Measurements from ENCODE around the gene TSEN54.

The TSEN54 gene

DNA sequence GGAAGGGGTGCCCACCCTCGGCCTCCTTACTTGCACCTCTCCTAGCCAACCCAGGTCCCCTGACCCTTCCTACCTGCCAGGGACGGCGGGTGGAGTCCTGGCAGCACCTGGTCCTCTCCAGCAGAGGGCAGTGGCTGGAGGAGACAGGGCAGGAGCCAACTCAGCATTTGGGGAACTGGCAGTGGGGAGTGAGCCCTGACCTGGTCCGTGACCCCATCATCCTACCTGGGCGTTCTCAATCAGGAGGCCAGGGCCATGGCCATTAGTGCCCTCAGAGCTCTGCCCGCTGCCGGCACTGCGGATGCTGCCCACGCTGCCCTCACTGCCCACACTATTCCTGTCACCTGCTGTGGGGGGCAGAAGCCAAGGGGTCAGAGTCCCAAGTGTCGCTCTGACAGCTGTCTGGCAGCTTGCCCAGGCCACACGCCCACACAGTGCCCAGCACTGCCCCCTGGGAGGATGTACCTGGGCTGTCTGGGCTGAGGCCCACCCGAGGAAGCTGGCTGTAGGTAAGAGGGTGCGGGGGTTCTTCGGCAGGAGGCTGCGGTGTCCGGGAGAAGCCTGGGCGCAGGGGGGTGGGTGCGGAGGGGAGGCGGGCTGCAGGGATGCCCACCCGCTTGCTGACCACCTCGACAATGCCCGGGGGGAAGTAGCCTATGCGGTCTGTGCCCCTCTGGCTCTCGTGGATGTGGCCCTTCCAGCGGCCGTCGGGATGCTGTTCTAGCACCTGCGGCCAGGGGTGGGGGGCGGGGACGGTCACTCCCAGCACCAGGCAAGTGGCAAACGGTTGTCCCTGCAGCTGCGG, 11.8 kb upstream of the TSEN54 start:
- no peaks in the 10 kb centered on the region for H3K27me3 Mint-ChIP-seq
- no peaks in the 10 kb centered on the region for H3K4me1 Mint-ChIP-seq
- H3K4me3 Mint-ChIP-seq, result no peak overlapping the region
- peak; percentile 39 for DNase-seq
- peak; percentile 26 for ATAC-seq
- no peaks in the 10 kb centered on the region for H3K36me3 Mint-ChIP-seq (ENCODE audit: low read depth)
- H3K27ac Mint-ChIP-seq, result no peak overlapping the region
- H3K9me3 Mint-ChIP-seq, result no peaks in the 10 kb centered on the region

DNA sequence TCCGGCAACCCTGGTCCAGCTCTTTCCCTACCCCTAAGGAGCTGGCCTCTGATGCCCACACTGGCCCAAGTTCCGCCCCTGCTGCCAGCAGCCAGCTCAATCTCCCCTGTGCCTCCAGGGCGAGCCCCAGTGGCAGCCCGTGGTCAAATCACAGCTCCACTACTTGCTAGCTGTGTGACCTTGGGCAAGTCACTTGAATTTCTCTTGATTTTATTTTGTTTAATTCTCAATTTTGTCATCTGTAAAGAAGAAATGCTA, 11.2 kb upstream of the TSEN54 start:
- no peak for DNase-seq
- ATAC-seq, result no peak
- Mint-ChIP-seq H3K27me3 (no peaks in the 10 kb centered on the region), H3K9me3 (no peaks in the 10 kb centered on the region), H3K27ac (no peak overlapping the region), H3K36me3 (ENCODE audit: low read depth) (no peaks in the 10 kb centered on the region), H3K4me1 (no peaks in the 10 kb centered on the region), H3K4me3 (no peak overlapping the region)

DNA sequence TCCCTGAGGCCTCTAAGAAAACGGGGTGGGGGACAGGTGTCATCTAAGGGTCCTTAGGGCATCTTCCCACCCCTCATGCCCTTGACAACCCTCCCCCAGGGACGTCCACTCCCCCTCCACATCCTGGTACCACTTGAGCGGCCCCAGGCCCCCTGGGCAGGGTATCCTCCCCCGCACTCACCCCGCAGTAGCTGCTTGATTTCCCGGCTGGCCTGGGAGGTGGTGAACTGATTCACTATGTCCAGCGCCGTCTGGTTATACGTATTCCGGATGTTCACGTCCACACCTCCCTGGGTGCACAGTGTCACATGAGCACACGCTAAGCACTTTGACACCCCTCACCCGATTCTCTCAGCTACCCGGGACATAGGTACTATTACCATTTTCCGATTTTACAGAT, 10.7 kb upstream of the TSEN54 start:
- Mint-ChIP-seq H3K9me3 (no peaks in the 10 kb centered on the region), H3K4me1 (no peaks in the 10 kb centered on the region), H3K27ac (no peak overlapping the region), H3K4me3 (no peak overlapping the region), H3K27me3 (no peaks in the 10 kb centered on the region), H3K36me3 (ENCODE audit: low read depth) (no peaks in the 10 kb centered on the region)
- no peak for DNase-seq
- no peak for ATAC-seq

DNA sequence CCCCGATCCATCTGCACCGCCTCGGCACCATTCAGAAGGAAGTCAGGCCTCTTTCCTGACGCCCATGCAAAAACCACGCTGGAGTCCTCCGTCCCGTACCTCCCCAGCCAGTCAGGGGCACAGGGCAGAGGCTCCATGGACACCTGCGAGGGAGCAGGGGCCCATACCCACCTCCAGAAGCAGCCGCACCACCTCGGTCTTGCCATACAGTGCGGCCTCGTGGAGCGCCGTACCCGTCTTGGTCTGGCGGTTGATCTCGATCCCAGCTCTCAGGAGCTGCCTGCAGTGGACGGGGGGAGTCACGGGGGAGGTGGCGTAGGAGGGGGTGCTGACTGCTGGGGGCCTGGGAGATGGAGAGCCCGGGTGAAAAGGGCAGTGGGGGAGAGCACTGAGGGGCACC, 10.2 kb upstream of the TSEN54 start:
- H3K4me3 Mint-ChIP-seq, result no peak overlapping the region
- no peaks in the 10 kb centered on the region for H3K27me3 Mint-ChIP-seq
- no peaks in the 10 kb centered on the region for H3K36me3 Mint-ChIP-seq (ENCODE audit: low read depth)
- H3K4me1 Mint-ChIP-seq, result no peaks in the 10 kb centered on the region
- H3K9me3 Mint-ChIP-seq, result no peaks in the 10 kb centered on the region
- no peak overlapping the region for H3K27ac Mint-ChIP-seq
- no peak for DNase-seq
- ATAC-seq, result no peak

DNA sequence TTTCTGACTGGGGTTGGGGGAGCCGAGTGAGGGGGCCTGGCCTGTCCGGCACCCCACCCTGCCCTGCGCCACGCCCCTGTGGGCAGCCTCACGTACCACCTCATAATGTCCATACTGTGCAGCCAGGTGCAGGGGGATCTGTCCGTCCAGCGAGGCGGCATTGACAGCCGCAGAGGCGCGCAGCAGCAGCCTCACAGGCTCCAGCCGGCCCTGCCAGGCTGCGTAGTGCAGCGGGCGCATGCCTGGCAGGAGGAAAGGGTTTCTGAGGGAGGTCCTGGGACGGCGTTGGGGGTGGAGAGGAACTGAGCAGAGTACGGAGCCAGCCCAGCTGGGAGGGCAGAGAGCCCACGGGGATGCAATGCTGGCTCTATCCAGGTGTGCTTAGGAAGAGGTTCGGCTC, 9.4 kb upstream of the TSEN54 start:
- ATAC-seq, result no peak
- Mint-ChIP-seq H3K9me3 (no peaks in the 10 kb centered on the region), H3K4me3 (no peak overlapping the region), H3K4me1 (no peaks in the 10 kb centered on the region), H3K27ac (no peak overlapping the region), H3K27me3 (no peaks in the 10 kb centered on the region), H3K36me3 (ENCODE audit: low read depth) (no peaks in the 10 kb centered on the region)
- DNase-seq, result no peak

DNA sequence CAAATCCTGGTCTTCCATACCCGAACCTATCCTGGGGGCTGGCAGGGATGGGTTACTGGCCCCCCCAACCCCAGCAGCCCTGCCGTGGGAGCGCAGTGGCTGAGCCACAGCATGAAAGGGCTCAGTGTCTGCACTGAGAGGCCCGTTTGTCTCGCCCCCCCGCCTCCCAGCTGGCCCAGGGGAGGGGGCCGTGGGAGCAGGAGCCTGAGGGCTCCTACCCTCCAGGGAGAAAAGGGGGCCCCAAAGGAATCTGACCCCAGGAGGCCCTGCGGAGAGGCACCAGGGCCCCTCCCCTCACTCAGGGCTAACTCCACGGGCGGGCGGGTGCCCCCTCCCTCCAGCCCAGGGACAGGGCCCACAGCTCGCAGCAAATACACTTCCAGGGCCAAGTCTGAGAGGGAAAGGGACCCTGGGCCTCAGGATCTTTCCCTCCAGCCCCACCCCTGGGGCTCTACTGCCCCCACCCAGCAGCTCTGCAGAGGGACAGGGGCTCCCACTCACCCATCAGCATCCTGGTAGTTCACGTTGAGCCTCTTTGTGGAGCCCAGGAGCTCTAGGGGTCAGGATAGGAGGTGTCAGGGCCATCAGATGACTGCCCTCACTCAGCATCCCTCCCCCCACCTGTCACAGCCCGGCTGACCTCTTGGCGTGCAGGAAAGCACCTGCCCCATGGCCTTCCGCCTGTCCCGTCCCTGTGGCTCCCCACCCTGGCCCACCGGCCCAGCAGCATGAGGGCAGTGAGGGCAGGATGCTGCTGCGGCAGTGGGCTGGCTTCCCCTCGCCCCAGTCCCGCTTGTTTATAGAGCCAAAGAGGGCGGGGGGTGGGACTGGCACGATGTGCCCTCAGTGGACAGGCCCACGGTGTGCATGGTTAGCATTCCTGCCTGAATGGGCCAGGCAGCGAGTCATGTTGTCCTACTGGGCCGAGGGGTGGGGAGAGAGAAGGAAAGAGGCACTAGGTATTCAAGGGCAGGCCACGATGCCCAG, 8.3 kb upstream of the TSEN54 start:
- DNase-seq (no peak), ATAC-seq (no peak)
- Mint-ChIP-seq H3K9me3 (no peaks in the 10 kb centered on the region), H3K27ac (no peak overlapping the region), H3K36me3 (ENCODE audit: low read depth) (no peaks in the 10 kb centered on the region), H3K4me1 (no peaks in the 10 kb centered on the region), H3K27me3 (no peaks in the 10 kb centered on the region), H3K4me3 (no peak overlapping the region)

DNA sequence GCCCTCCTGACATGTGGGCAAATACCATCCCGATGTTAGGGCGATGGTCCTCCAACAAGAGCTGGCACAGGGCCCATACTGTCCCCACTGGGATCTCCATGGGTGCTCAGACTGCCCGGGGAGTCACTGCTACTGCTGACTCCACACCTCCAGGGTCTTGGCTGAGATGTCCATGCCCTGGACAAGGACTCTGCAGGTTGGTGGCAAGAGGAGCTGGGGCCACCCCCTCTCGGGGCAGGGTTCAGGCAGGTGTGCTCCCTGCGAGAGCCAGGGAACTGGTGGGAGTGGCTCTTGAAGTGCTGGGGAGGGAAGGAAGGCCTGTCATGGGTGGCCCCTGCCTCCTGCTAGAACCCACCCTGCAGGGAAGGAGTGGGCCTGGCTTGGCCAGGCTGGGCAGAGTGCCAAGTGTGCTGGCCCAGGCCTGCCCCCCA, 7.4 kb upstream of the TSEN54 start:
- H3K4me3 Mint-ChIP-seq, result no peak overlapping the region
- DNase-seq, result no peak
- no peak for ATAC-seq
- no peaks in the 10 kb centered on the region for H3K27me3 Mint-ChIP-seq
- no peak overlapping the region for H3K27ac Mint-ChIP-seq
- H3K36me3 Mint-ChIP-seq (ENCODE audit: low read depth), result no peaks in the 10 kb centered on the region
- H3K4me1 Mint-ChIP-seq, result no peaks in the 10 kb centered on the region
- H3K9me3 Mint-ChIP-seq, result no peaks in the 10 kb centered on the region

DNA sequence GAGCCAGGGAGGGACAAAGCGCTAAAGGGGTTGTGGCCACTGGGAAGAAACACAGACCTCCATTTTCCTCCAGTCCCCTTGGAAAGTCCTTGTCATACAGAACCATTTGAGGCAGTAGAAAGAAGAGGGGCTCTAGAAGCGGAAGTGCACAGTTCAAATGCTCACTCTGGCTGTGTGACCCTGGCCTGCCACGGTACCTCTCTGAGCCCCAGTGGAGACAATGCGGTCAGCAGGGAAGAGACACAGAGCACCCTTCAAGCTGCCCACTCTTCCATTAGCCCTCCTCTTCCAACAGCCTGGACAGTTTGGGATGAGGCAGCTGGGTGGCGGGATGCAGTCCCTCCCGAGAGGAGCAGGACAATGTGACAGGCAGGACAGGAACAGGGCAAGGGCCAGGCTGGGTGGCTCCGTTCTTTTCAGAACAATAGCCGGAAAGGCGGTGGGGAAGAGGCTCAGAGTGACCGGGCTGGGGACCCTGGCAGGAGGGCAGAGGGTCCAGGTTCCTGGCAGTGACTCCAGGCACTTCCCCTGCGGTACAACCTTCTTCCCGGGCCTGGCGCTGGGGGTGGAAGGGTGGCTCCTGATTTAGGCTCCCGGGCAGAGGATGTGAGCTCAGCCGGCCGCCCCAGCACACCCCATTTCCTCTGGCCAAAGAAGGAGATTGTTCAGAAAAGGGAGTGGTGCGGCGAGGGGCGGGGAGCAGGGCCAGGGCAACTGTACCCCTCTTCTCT, 6.6 kb upstream of the TSEN54 start:
- ATAC-seq (no peak), DNase-seq (no peak)
- H3K4me3 Mint-ChIP-seq, result no peak overlapping the region
- no peaks in the 10 kb centered on the region for H3K27me3 Mint-ChIP-seq
- H3K27ac Mint-ChIP-seq, result no peak overlapping the region
- no peaks in the 10 kb centered on the region for H3K36me3 Mint-ChIP-seq (ENCODE audit: low read depth)
- no peaks in the 10 kb centered on the region for H3K9me3 Mint-ChIP-seq
- no peaks in the 10 kb centered on the region for H3K4me1 Mint-ChIP-seq

DNA sequence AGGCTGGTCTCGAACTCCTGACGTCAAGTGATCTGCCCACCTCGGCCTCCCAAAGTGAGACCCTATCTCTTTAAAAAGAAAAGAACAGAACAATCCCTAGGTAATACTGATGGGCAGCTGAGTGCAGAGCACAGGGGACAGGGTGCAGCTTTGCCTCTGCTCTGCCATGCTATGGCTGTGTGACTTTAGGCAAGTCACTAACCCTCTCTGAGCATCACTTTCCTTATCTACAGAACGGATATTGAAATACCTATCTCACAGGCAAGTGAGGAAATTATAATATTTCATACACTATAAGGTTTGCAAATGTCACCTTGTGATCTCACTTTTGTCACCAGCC, 5.1 kb upstream of the TSEN54 start:
- no peak for ATAC-seq
- H3K27ac Mint-ChIP-seq, result no peak overlapping the region

DNA sequence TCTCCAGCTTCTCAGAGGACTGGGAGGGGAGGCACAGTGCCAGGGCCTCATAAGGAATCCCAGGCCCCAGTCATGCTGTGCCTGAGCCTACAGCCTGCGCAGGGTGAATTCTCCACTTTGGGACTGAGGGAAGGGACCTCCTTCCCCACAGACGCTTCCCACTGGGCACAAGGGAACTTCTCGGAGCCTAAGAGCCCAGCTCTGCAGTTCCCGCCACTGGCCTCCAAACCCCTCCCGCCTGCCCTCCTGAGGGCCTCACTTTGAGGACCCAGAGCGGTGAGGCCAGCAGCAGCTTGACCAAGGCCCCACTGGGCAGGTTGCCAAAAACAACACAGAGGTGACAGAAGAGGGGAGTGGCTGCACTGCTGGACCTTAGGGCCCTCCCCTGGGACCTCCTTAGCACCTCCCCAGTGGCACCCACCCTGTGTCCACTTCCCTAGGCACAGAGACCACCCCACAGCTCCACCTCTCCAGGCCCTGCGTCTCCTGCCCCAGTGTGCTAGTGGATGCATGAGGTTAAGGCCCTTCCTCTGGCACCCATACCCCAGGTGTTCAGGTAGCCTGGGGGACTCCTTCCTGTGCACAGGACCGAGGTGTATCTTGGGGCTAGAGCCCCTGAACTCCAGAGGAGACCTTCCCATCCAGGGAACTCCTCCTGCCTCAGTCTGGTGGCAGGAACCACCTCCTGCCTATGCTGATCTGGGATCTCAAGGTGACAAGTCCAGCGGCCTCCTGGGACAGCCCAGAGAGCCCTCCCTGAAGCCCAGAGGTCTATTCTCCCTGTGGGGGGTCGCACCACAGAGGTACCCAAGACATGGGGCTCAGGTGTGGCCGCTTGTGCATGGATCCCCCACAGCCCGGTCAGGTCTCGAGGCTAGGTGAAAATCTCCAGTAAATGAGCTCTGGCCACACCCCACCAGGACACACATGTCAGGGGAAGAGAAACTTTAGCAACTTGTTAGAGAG, 4.4 kb upstream of the TSEN54 start:
- Mint-ChIP-seq H3K27me3 (no peaks in the 10 kb centered on the region), H3K27ac (no peak overlapping the region), H3K4me1 (no peaks in the 10 kb centered on the region), H3K4me3 (no peak overlapping the region), H3K36me3 (ENCODE audit: low read depth) (no peaks in the 10 kb centered on the region), H3K9me3 (no peaks in the 10 kb centered on the region)
- no peak for DNase-seq
- ATAC-seq, result no peak

More for the DNA sequence above, 5.1 kb upstream of the TSEN54 start:
- Mint-ChIP-seq H3K4me3 (no peak overlapping the region), H3K36me3 (ENCODE audit: low read depth) (no peaks in the 10 kb centered on the region), H3K27me3 (no peaks in the 10 kb centered on the region), H3K9me3 (no peaks in the 10 kb centered on the region), H3K4me1 (no peaks in the 10 kb centered on the region)
- no peak for DNase-seq

DNA sequence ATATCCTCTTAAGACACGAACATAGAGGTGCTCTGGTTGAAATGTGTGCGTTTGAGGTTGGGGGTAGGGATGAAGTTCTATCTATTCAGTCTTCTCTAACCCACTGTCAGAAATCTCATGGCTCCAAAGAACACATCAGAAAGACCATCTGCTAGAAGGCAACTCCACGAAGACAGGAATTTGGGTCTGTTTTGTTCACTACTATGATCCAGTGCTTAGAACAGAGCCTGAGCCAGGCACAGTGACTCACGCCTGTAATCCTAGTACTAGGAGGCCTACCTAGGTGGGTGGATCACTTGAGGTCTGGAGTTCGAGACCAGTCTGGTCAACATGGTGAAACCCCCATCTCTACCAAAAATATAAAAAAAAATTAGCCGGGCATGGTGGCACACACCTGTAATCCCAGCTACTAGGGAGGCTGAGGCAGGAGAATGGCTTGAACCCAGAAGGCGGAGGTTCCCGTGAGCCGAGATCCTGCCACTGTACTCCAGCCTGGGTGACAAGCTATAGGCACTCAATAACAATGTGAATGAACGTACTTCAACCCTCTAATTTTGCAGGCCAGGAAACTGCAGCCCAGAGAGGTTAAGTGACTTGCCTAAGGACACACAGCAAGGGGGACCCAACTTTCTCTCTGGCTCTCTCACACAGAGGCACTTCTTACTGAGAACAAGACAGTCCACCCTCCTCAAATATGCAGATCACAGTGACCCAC, 3.2 kb upstream of the TSEN54 start:
- Mint-ChIP-seq H3K27me3 (no peaks in the 10 kb centered on the region), H3K9me3 (no peaks in the 10 kb centered on the region), H3K27ac (no peak overlapping the region), H3K36me3 (ENCODE audit: low read depth) (peaks cover 7% of the 10 kb centered on the region), H3K4me3 (no peak overlapping the region), H3K4me1 (peaks cover 12% of the 10 kb centered on the region)
- ATAC-seq, result no peak
- no peak for DNase-seq

DNA sequence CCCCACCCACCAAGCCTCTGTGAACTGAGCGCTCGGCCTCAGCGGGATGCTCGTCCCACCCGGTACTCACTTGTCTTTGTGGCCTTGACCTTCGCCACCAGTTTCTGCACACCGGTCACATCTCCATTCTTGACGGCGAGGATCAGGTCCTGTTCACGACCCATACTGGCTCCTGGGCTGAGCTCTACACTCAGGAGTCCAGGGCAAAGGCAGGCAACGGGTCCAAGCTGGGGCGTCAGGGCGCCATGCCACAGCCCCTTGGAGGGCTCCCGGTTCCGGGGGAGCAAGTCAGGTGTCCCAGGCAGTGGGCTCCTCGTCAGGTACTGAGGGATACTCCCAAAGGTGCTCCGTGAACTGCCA, 2.7 kb upstream of the TSEN54 start:
- H3K36me3 Mint-ChIP-seq (ENCODE audit: low read depth), result peaks cover 12% of the 10 kb centered on the region
- peaks cover 17% of the 10 kb centered on the region for H3K4me1 Mint-ChIP-seq
- ATAC-seq, result no peak
- no peak for DNase-seq
- H3K27ac Mint-ChIP-seq, result no peak overlapping the region
- H3K4me3 Mint-ChIP-seq, result no peak overlapping the region
- no peaks in the 10 kb centered on the region for H3K9me3 Mint-ChIP-seq
- H3K27me3 Mint-ChIP-seq, result no peaks in the 10 kb centered on the region

DNA sequence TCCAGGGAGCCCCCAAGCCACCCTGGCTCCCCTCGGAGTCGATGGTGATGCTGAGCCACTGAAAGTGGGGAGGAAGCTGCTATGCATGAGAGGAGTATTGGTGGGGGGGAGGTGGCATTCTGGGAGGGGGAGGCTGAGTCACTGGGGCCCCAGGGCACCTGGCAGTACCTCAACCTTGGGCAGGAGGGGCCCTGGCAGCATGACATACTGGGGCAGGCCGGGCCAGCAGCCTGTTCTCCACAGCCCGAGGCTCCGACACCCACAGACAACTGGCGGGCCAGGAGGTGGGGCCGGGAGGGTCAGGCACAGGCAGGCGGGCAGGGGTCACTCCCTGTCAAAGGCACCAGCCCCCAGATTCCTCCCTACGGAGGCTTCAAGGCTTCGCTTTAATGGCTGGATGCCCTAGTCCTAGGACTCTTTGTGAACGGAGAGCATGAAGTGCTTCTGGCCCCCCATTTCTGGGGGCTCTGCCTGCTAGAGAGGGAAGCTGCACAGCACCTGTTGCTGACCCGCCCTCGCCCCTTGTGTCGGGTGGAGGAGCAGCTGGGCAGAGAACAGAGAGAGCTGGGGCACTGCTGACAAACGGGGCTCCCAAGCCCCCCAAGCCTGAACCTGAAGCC, 1.9 kb upstream of the TSEN54 start:
- no peak for ATAC-seq
- Mint-ChIP-seq H3K27ac (no peak overlapping the region), H3K4me3 (peak overlapping the region; percentile 53), H3K4me1 (peaks cover 23% of the 10 kb centered on the region), H3K27me3 (no peaks in the 10 kb centered on the region), H3K36me3 (ENCODE audit: low read depth) (peaks cover 15% of the 10 kb centered on the region), H3K9me3 (no peaks in the 10 kb centered on the region)
- no peak for DNase-seq

Data from activated naive CD8-positive, alpha-beta T cell treated with anti-CD3 and anti-CD28 coated beads, Interleukin-2, amount 50 U/mL, for 24 hours (primary cell).